ENCODE measurements around the gene KIAA0753. TPM values are rescaled to one million over a fixed set of nuclear protein-coding genes. Genes with fewer than 3 reads are reported as not detected.

Gene KIAA0753
- total and polyA plus RNA-seq, 2 of the 8 experiments (the other 6 are each of a cell fraction or from before 2014, with no cell fraction given): 5.0 to 27.1 TPM

- Histone ChIP-seq H3K14ac (ENCODE audit: insufficient read length) (no peak overlapping the region), H2AK5ac (ENCODE audit: low read depth, low read length) (no peak overlapping the region), H2BK12ac (ENCODE audit: low read depth, low read length) (no peak overlapping the region), H3K4me3 (ENCODE audit: extremely low read depth in 1 of 4, insufficient read depth in 2 of 4, low read depth in 3 of 4, low read length in 4 of 4) (peak overlapping the region; percentile 87 to 98 (median 92); a peak in 7 of 8 replicates), H2BK5ac (ENCODE audit: low read depth, low read length) (no peak overlapping the region), H3K9ac (replicated peaks in 1 of 4; ENCODE audit: extremely low read depth in 1 of 4, low read depth in 3 of 4, low read length in 3 of 4) (no peak overlapping the region), H3K23ac (ENCODE audit: insufficient read length) (no peak overlapping the region), H4K8ac (ENCODE audit: extremely low read depth, insufficient read depth, low read length) (peak overlapping the region; percentile 69; the same call in 1 of the 2 replicates), H3K27me3 (replicated peaks in 1 of 4; ENCODE audit: control insufficient read depth in 3 of 4, extremely low read depth in 1 of 4, insufficient read depth in 3 of 4, low read length in 3 of 4) (no peaks in the 10 kb centered on the region), H3K18ac (ENCODE audit: extremely low read depth, low read length) (no peak overlapping the region), H3K79me2 (ENCODE audit: control insufficient read depth in 1 of 2, insufficient read depth in 2 of 2, low read length in 2 of 2) (peaks cover 0 to 32% of the 10 kb centered on the region in 2 experiments; a peak in 2 of 4 replicates), H2BK120ac (replicated peaks; ENCODE audit: low read depth, low read length) (no peak overlapping the region), H3K27ac (ENCODE audit: low read depth, low read length) (no peak overlapping the region), H4K91ac (replicated peaks; ENCODE audit: insufficient read length, low read length) (no peak overlapping the region), H2BK20ac (ENCODE audit: low read length) (no peak overlapping the region), H4K5ac (ENCODE audit: insufficient read length, low read depth, low read length) (no peak overlapping the region), H4K20me1 (replicated peaks in 1 of 2; ENCODE audit: control insufficient read depth in 1 of 2, insufficient read depth in 2 of 2, low read length in 2 of 2) (peaks cover 0 to 8% of the 10 kb centered on the region in 2 experiments), H3K56ac (replicated peaks; ENCODE audit: insufficient read length, low read depth, low read length) (no peak overlapping the region), H3K23me2 (ENCODE audit: low read depth, low read length) (peaks cover 10% of the 10 kb centered on the region), H3K9me3 (ENCODE audit: insufficient read depth in 2 of 2, low read depth in 1 of 2, low read length in 1 of 2) (no peaks in the 10 kb centered on the region), H3K4me1 (replicated peaks in 1 of 4; ENCODE audit: control insufficient read depth in 3 of 4, insufficient read depth in 4 of 4, low read length in 3 of 4) (peaks cover 0 to 10% (median 2%) of the 10 kb centered on the region in 4 experiments; a peak in 4 of 7 replicates), H3K79me1 (ENCODE audit: low read depth, low read length) (0 out of 2 replicates have a peak, but pooled peaks cover 4% of the 10 kb centered on the region), H2AFZ (ENCODE audit: low read length) (no peak overlapping the region), H3K4ac (replicated peaks; ENCODE audit: insufficient read length, low read depth, low read length) (no peak overlapping the region), H3K4me2 (ENCODE audit: insufficient read depth in 1 of 2, low read depth in 2 of 2, low read length in 2 of 2) (peak overlapping the region; percentile 77 to 98), H2BK15ac (ENCODE audit: low read length) (no peak overlapping the region), H3K36me3 (ENCODE audit: control insufficient read depth in 2 of 4, insufficient read depth in 4 of 4, low read length in 3 of 4) (peaks cover 0 to 25% (median 8%) of the 10 kb centered on the region in 4 experiments; a peak in 5 of 8 replicates)
- DNase-seq (ENCODE audit: low read depth in 1 of 2, low spot score in 2 of 2): no peak
- ChIA-PET POLR2A (ENCODE audit: partially characterized antibody) (interaction anchor here (0.9 to 2.0 kb wide), 9 partner anchors 11 to 195 kb away, joined by 3 to 6 read pairs (median 4); partner anchors contain the start of genes C17orf100, MED31 and PIMREG), CTCF (ENCODE audit: partially characterized antibody) (interaction anchor here (0.9 to 1.2 kb wide), 2 partner anchors 9 to 167 kb away, joined by 3 read pairs; no protein-coding TSS in a partner anchor)
- no peak for FAIRE-seq
- 69% methylated on average over 15 of the region's 15 CpGs; no CpG with 5 or more reads in 1 of the 2 experiments for WGBS, 2 experiments (ENCODE audit: extremely low coverage in 1 of 2, insufficient coverage in 1 of 2, insufficient read length in 1 of 2, insufficient replicate concordance in 2 of 2, low coverage in 1 of 2, low lambda C conversion rate in 2 of 2, missing lambda C conversion rate in 1 of 2)
- TF ChIP-seq ASH2L (IDR thresholded peaks at IDR 0.05; ENCODE audit: low read length) (no peak), CTBP2 (IDR thresholded peaks at IDR 0.05; ENCODE audit: borderline replicate concordance, insufficient read depth, insufficient read length, low read length) (no peak), RFX5 (IDR thresholded peaks at IDR 0.05; ENCODE audit: borderline replicate concordance, low read depth, low read length) (no peak), SP2 (IDR thresholded peaks at IDR 0.05; ENCODE audit: low read length) (no peak), KDM1A (IDR thresholded peaks at IDR 0.05; ENCODE audit: borderline replicate concordance, low read length) (no peak), CEBPB (IDR thresholded peaks at IDR 0.05; ENCODE audit: low read depth, low read length) (no peak), CREB1 (IDR thresholded peaks at IDR 0.05) (no peak), GABPA (IDR thresholded peaks at IDR 0.05; ENCODE audit: borderline replicate concordance, insufficient read depth, low read length) (no peak), BRCA1 (IDR thresholded peaks at IDR 0.05; ENCODE audit: low read depth, low read length) (no peak), ATF2 (IDR thresholded peaks at IDR 0.05; ENCODE audit: low read length) (no peak), TEAD4 (IDR thresholded peaks at IDR 0.05; ENCODE audit: low read depth, low read length) (no peak)
Measured at GRCh38 chr17:6639014-6639585, 1.4 kb downstream of the KIAA0753 start.
